HG02588 (cell line): ENCODE results near the gene BOLA1.
"Not testable (repeated sequence)": the region's sequence is repeated elsewhere in the genome, so short reads cannot be mapped to it uniquely, and the experiment has no call there.

Experiments used
- ATAC-seq: cut with Tn5 transposase; IDR thresholded peaks from one replicate; pipeline ENCODE4 v1.9.1; 2021; ENCODE audit warnings: mild to moderate bottlenecking, moderate library complexity; ENCODE audit not compliant: unreplicated experiment

Gene BOLA1

DNA sequence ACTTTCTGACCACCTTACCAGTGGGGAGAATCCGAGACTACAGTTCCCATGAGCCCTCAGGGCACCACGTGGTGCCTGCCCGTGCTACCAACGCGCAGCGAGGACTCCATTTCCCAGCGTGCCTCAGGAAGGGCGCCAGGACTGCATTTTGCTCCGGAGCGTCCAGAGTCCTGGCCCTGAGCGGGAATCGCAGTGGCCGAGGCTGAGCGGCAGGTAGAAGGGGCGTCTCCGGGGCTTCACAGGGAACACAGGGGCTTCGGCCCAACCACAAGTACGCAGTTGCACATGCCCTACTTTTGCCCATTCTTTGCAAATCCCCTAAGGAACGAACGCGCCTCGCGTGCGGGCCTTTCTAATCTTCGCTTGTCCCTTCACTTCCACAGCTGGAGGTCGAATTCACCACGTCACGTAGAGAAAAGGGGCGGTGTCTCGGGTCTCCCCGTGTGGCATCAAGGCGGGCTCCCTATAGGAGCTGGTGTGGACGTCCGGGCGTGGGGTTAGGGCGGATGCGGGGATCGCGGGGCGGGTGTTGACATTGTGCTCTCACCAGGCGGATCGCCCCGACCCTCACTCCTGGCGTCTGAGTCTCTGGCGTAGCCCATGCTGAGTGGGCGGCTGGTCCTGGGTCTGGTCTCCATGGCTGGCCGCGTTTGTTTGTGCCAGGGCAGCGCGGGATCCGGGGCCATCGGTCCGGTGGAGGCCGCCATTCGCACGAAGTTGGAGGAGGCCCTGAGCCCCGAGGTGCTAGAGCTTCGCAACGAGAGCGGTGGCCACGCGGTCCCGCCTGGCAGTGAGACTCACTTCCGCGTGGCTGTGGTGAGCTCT, at the start of gene BOLA1:
Gene BOLA1 (plus strand): TSS at position 109 of the 825 bp plus-strand sequence. CDS start 492 bp downstream, at position 601.
- peak; percentile 97 for ATAC-seq

- no peak for ATAC-seq
Measured at GRCh38 chr1:149849947-149850360, 49.4 kb upstream of the BOLA1 start.

GRCh38 chr1:149850732-149851345, 48.5 kb upstream of the BOLA1 start:
- peak; percentile 51 for ATAC-seq

DNA sequence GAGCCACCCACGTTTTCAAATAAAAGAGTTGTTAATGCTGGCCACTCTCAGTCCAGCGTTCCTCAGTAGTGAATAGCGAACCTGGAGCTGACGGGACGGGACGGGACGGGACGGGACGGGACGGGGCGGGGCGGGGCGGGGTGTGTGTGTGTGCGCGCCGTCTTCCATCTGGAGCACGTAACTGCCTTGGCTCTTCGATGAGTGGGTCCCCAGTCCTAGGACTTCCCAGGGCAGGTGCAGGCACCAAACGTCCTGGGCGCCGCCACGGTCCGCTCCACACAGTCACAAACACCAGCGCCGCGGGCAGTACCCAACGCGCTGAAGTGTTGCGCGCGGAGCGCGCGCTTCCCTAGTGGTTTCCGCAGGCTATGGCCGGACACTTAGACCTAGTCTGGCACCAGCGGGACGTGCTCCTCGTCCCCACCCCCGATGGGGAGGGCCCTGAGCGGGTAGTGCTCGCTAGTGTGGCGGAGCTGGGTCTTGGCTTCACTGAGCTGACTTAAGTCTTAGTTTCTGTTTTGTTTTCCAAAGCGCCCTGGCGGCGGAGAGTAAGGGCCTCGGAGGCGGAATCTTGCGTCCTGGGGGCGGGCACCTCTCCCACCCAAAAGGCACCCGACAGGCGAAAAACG, 47.7 kb upstream of the BOLA1 start:
- peak; percentile 41 for ATAC-seq

DNA sequence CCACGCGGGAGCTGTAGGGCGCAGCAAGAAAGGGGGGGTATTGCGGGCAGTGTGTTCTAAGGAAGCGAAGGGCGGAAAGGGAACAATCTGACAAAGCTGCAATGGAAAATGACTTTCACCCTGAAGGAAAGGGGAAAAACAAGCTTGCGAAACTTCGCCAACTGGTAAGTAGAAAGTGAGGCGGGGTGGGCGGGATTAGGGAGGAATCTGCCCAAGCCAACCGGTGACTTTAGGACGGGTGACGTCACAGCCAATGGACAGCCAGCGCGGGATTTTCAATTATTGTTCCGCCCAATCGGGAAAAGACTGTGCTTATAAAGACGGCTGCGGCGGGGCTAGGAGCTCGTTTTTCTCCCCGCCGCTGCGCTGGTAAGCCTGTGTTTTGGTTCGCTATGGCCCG, 47.1 kb upstream of the BOLA1 start:
- ATAC-seq = not testable (repeated sequence)

GRCh38 chr1:149860271-149860670, 39.1 kb upstream of the BOLA1 start:
- not testable (repeated sequence) for ATAC-seq

DNA sequence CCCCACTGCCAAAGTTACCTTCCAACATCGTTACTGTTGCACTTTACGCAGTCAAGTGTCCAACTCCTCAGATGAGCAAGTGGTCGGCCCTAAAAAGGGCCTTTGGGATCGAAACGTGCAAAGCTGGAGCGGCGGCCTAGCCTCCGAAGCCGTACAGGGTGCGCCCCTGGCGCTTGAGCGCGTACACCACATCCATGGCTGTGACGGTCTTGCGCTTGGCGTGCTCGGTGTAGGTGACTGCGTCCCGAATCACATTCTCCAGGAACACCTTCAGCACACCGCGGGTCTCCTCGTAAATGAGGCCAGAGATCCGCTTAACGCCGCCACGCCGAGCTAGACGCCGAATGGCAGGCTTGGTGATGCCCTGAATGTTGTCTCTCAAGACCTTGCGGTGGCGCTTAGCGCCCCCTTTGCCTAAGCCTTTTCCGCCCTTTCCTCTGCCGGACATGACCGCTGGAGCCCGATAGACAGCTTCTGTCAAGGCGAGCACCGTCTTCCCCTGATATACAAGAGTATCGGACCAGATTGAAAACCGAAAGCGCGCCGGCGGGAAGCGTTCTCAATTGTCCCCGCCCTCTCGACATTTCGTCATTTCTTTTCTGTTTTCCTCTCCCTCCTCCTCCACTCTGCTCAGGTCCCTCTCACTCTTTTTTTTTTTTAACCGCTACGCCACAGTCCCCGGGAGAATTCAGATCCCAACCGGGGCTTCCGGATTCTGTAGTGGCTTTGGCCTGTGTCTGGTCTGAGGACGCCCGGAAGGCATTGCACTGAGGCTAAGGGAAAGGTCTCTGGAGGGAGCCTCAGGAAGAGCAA, 38.5 kb upstream of the BOLA1 start:
- peak; percentile 70 for ATAC-seq

GRCh38 chr1:149861497-149862054, 37.8 kb upstream of the BOLA1 start:
- ATAC-seq = peak; percentile 10

DNA sequence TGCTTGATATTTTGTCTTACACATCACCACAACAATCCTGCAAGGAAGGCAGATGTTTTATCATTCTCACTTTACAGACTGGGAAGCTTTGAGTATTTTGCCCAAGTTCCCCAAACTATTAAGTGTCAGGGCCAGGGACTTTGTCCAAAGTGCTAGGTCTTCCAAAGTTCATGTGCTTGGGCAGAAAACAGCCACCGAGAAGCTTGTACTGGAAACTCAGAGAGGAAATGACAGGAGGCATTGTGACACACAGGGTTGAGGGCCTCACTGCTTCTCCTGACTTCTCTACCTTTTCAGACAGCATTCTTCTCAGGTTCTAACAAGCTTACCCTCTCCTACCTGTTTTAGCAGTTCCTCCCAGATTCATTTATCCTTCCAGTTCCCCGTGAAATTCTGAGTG, 32.5 kb upstream of the BOLA1 start:
- not testable (repeated sequence) for ATAC-seq

GRCh38 chr1:149873060-149873459, 26.3 kb upstream of the BOLA1 start:
- not testable (repeated sequence) for ATAC-seq

- no peak for ATAC-seq
Measured at GRCh38 chr1:149877211-149877946, 22.0 kb upstream of the BOLA1 start.

- ATAC-seq = no peak
Measured at GRCh38 chr1:149879556-149879955, 19.8 kb upstream of the BOLA1 start.

DNA sequence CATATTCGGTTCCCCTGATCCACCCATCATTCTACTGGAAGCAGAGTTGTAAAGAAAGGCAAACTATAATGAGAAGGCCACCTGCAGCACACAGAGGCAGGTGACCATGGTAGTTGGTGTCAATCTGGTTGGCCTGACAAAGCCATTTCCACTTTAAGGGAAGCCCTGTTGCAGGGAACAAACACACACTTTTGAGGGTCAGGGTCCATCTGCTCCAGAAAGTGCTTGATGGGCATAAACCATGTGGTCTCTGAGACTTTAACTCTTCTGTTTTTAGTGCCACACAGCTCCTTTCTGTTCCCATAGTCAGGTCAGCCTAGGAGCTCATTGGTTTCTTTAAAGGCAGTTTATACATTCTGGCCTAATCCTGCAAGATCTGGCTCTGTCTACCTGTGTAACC, 17.5 kb upstream of the BOLA1 start:
- no peak for ATAC-seq

GRCh38 chr1:149883598-149884247, 15.6 kb upstream of the BOLA1 start:
- no peak for ATAC-seq

DNA sequence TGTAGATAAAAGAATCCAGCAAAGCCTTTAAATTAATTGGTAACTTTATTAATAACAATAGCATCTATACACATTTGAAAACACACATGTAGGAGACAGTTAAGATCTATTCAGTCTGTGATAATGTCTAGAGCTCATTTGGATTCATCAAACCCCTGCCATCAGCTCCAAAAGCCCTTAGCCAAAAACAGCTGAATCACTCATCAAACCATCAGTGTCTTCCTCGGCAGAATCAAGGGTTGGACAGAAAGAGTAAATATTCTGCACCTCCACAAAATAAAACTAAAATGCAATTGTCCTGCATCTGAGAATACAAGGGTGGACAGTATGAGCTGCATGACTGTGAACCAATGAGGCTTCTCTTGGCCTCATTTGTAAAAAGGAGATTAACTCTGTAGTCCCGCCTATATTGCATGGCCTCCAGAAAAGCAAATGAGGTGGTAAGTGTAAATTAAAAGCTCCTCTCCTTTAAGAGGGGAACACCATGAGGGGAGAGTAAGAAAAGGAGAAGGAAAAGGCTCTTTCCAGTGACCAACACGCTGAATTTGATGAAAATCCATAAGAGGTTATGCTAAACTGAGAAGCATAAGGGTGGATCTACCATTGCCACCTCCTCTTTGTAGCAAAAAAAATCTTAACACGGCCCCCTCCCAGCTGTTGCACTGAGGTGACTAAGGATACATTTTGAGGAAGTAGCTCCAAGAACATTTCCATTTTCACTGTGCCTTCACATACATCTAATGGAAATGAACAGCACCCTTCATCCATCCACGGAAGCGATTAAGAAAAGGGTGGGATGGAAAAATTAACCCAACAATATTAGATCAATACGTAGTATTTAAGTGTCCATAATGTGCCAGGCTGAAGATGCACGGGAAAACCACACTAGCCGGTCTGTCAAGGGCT, 14.7 kb upstream of the BOLA1 start:
- ATAC-seq = no peak

- ATAC-seq = no peak
Measured at GRCh38 chr1:149885339-149886120, 13.8 kb upstream of the BOLA1 start.

- ATAC-seq = not testable (repeated sequence)
Measured at GRCh38 chr1:149886121-149886395, 13.3 kb upstream of the BOLA1 start.
